CD4-positive, alpha-beta T cell (primary cell): ENCODE results near the gene DLG1. TPM values are rescaled to one million over a fixed set of nuclear protein-coding genes. Genes with fewer than 3 reads are reported as not detected.

Experiments
- ATAC-seq: fragments of 200-7000 bp; cut with Tn5 transposase; one replicate; pipeline ENCODE4 v1.10.0; 2022; ENCODE audit warnings: mild to moderate bottlenecking; ENCODE audit not compliant: poor library complexity
- CTCF ChIA-PET: fragments of 350-600 bp; sonication (Branson Sonifier 250); formaldehyde crosslinking; loops from one replicate; lab custom pipeline; 2021; ENCODE audit warnings: antibody characterized with exemption, inconsistent platforms; lab: Charles Lee
- POLR2A ChIA-PET: fragments of 350-600 bp; sonication (Branson Sonifier 250); formaldehyde crosslinking; loops from one replicate; lab custom pipeline; 2021; ENCODE audit warnings: antibody characterized with exemption, inconsistent platforms; lab: Charles Lee
- DNase-seq, 14 experiments: peaks; one replicate each; pipeline ENCODE4 v3.0.0-alpha.2; 2013 to 2020; ENCODE audit warnings: mixed read lengths in 2 of 14
- H3K27ac ChIP-seq, 2 donors: one replicate each; pipeline versions ENCODE4 v1.5.1 to v1.7.0; 2013; ENCODE audit warnings: low read length in 2 of 2, low read depth in 1 of 2, mild to moderate bottlenecking in 1 of 2
- H3K27me3 ChIP-seq, 2 experiments: 1 replicate in 1 of 2; 2 replicates in 1 of 2; pipeline versions ENCODE4 v1.6.1 to v1.7.0; 2013; ENCODE audit warnings: low read length in 2 of 2, control low read depth in 1 of 2, mild to moderate bottlenecking in 1 of 2, moderate library complexity in 1 of 2; ENCODE audit not compliant: insufficient read depth in 2 of 2, control insufficient read depth in 1 of 2
- H3K36me3 ChIP-seq: one replicate; pipeline ENCODE4 v1.6.1; 2013; ENCODE audit warnings: low read length, control low read depth; ENCODE audit not compliant: insufficient read depth
- H3K4me1 ChIP-seq: one replicate; pipeline ENCODE4 v1.6.1; 2013; ENCODE audit warnings: low read length, control low read depth; ENCODE audit not compliant: insufficient read depth
- H3K4me3 ChIP-seq: one replicate; pipeline ENCODE4 v1.5.1; 2013; ENCODE audit warnings: mild to moderate bottlenecking, low read length, moderate library complexity
- H3K9me3 ChIP-seq, 2 experiments: 1 replicate in 1 of 2; 2 replicates in 1 of 2; pipeline versions ENCODE4 v1.6.1 to v1.7.0; 2013; ENCODE audit warnings: low read length in 2 of 2, mild to moderate bottlenecking in 2 of 2, control low read depth in 1 of 2, moderate library complexity in 1 of 2; ENCODE audit not compliant: control insufficient read depth in 1 of 2, insufficient read depth in 1 of 2
- H3K27ac Mint-ChIP-seq: one replicate; pipeline ENCODE4 v1.8.0; 2020; ENCODE audit warnings: mixed read lengths
- H3K27me3 Mint-ChIP-seq: one replicate; pipeline ENCODE4 v1.8.0; 2021; ENCODE audit warnings: mixed read lengths
- H3K36me3 Mint-ChIP-seq: one replicate; pipeline ENCODE4 v1.8.0; 2021; ENCODE audit warnings: low read depth, mixed read lengths
- H3K4me1 Mint-ChIP-seq: one replicate; pipeline ENCODE4 v1.8.0; 2021; ENCODE audit warnings: low read depth, mixed read lengths
- H3K4me3 Mint-ChIP-seq: one replicate; pipeline ENCODE4 v1.8.0; 2020; ENCODE audit warnings: mild to moderate bottlenecking, mixed read lengths
- H3K9me3 Mint-ChIP-seq: one replicate; pipeline ENCODE4 v1.8.0; 2020; ENCODE audit warnings: mixed read lengths
- intact Hi-C, 2 experiments: fragments of 100-400 bp; cut with DNase I in 1 of 2; cut with micrococcal nuclease in 1 of 2; formaldehyde crosslinking; loops; one replicate each; pipeline versions ENCODE4 v1.15.1 to v1.9.0; 2023 to 2025; cut with DNase I, micrococcal nuclease
- total RNA-seq, 174 experiments: library from RNA in 2 of 174; stranded (reverse) in 2 of 174; gene quantifications; one replicate each; pipeline ENCODE4 v1.2.3 and lab custom pipeline; 2021 to 2026
- TF ChIP-seq, protein P1 (sequence below): fragments of 200-600 bp; IDR thresholded peaks from one replicate; pipeline ENCODE4 v1.8.0; 2022; ENCODE audit warnings: antibody characterized with exemption, mild to moderate bottlenecking

Gene DLG1
- total RNA-seq, 2 experiments from 2014 or later = 86.8 to 91.8 TPM

DNA sequence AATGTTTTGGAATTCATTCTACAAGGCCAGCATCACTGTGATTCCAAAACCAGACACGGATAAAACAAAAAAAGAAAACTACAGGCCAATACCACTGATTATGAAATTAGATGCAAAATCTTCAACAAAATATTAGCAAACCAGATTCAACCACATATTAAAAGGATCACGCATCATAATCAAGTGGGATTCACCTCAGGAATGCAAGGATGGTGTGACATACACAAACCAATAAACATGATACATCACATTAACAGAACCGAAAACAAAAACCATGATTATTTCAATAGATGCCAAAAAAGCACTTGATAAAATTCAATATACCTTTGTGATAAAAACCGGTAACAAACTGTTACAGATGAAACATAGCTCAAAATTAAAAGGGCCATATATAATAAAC, 48.9 kb downstream of the DLG1 start:
- Mint-ChIP-seq H3K27ac (no peak overlapping the region), H3K9me3 (peaks cover 10% of the 10 kb centered on the region), H3K27me3 (no peaks in the 10 kb centered on the region), H3K36me3 (peaks cover 85% of the 10 kb centered on the region), H3K4me1 (peaks cover 45% of the 10 kb centered on the region), H3K4me3 (no peak overlapping the region)
- no peak for DNase-seq
- POLR2A ChIA-PET = no interaction called here
- intact Hi-C loops = no loop called here
- no peak overlapping the region for H3K27ac ChIP-seq
- CTCF ChIA-PET = no interaction called here
- H3K4me3 ChIP-seq = no peak overlapping the region
- no peaks in the 10 kb centered on the region for H3K27me3 ChIP-seq
- peaks cover 4% of the 10 kb centered on the region for H3K4me1 ChIP-seq
- H3K9me3 ChIP-seq = peaks cover 10 to 25% of the 10 kb centered on the region in 2 experiments
- H3K36me3 ChIP-seq = peaks cover 14% of the 10 kb centered on the region
- ATAC-seq = no peak
- TF ChIP-seq, protein P1, sequence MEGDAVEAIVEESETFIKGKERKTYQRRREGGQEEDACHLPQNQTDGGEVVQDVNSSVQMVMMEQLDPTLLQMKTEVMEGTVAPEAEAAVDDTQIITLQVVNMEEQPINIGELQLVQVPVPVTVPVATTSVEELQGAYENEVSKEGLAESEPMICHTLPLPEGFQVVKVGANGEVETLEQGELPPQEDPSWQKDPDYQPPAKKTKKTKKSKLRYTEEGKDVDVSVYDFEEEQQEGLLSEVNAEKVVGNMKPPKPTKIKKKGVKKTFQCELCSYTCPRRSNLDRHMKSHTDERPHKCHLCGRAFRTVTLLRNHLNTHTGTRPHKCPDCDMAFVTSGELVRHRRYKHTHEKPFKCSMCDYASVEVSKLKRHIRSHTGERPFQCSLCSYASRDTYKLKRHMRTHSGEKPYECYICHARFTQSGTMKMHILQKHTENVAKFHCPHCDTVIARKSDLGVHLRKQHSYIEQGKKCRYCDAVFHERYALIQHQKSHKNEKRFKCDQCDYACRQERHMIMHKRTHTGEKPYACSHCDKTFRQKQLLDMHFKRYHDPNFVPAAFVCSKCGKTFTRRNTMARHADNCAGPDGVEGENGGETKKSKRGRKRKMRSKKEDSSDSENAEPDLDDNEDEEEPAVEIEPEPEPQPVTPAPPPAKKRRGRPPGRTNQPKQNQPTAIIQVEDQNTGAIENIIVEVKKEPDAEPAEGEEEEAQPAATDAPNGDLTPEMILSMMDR = no peak

DNA sequence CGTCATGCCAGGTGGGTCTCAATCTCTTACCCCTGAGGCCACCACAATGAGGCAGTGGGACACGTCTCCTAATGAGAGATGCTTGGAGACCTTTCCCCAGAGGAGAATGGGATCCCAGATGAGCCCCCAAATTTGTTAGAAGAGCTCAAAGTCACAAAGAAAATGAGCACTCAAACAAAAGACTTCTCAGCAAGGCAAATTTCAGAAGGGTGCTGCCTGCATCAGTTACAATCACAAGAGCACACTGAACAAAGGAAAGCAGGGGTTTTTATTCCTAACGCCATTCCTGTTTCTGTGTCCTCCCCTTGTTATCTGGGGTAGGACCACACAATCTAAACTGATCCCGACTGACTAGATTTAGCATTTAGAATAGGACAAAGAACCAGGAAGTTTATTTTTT, 50.1 kb downstream of the DLG1 start:
- ATAC-seq (no peak), DNase-seq (no peak)
- ChIA-PET POLR2A (no interaction called here), CTCF (no interaction called here)
- Histone ChIP-seq H3K9me3 (peaks cover 14 to 34% of the 10 kb centered on the region in 2 experiments), H3K27me3 (no peaks in the 10 kb centered on the region), H3K4me1 (no peaks in the 10 kb centered on the region), H3K36me3 (peaks cover 23% of the 10 kb centered on the region), H3K27ac (no peak overlapping the region), H3K4me3 (no peak overlapping the region)
- no peak overlapping the region for H3K27ac Mint-ChIP-seq
- H3K27me3 Mint-ChIP-seq = no peaks in the 10 kb centered on the region
- intact Hi-C loops = no loop called here
- H3K4me3 Mint-ChIP-seq = no peak overlapping the region
- peaks cover 10% of the 10 kb centered on the region for H3K9me3 Mint-ChIP-seq
- H3K4me1 Mint-ChIP-seq = peaks cover 34% of the 10 kb centered on the region
- peaks cover 93% of the 10 kb centered on the region for H3K36me3 Mint-ChIP-seq
- TF ChIP-seq, protein P1 = no peak

DNA sequence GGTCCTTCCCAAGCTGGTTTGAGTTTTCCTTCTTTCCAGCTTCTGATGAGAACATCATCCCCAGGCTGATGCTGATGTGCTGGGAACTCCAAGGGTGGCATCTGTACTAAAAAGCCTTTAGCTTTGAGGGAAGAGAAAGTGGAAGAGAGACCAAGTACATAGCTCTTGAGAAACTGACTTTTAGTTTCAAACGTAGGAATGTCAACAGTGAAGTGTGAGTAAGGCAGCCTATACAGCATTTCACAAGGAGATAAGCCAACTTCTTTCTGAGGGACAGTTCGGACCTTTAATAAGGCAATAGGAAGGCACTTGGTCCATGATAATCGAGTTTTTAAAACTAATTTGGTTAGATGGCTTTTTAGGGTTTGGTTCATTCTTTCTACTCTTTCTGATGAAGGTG, 53.7 kb downstream of the DLG1 start:
- H3K27ac Mint-ChIP-seq = no peak overlapping the region
- Histone ChIP-seq H3K36me3 (peaks cover 18% of the 10 kb centered on the region), H3K9me3 (peaks cover 8 to 50% of the 10 kb centered on the region in 2 experiments), H3K4me3 (no peak overlapping the region), H3K4me1 (no peaks in the 10 kb centered on the region), H3K27ac (no peak overlapping the region), H3K27me3 (no peaks in the 10 kb centered on the region)
- intact Hi-C loops = no loop called here
- peaks cover 97% of the 10 kb centered on the region for H3K36me3 Mint-ChIP-seq
- no peaks in the 10 kb centered on the region for H3K27me3 Mint-ChIP-seq
- ChIA-PET CTCF (interaction anchor here (1.8 kb wide), 1 partner anchor 12 kb away, joined by 6 read pairs; no protein-coding TSS in a partner anchor), POLR2A (no interaction called here)
- peaks cover 31% of the 10 kb centered on the region for H3K4me1 Mint-ChIP-seq
- DNase-seq = no peak
- H3K9me3 Mint-ChIP-seq = peaks cover 11% of the 10 kb centered on the region
- ATAC-seq = no peak
- H3K4me3 Mint-ChIP-seq = no peak overlapping the region
- TF ChIP-seq, protein P1 = no peak
